Measurements from ENCODE around the gene NKX6-2.
"Not testable (repeated sequence)": the region's sequence is repeated elsewhere in the genome, so short reads cannot be mapped to it uniquely, and the experiment has no call there.

The NKX6-2 gene

GRCh38 chr10:132777441-132777840 is 8.5 kb downstream of the NKX6-2 start:
- DNase-seq = no peak

GRCh38 chr10:132776821-132777220 is 9.1 kb downstream of the NKX6-2 start:
- DNase-seq = no peak

GRCh38 chr10:132776186-132776585 is 9.8 kb downstream of the NKX6-2 start:
- DNase-seq = no peak

GRCh38 chr10:132774902-132775863 is 10.8 kb downstream of the NKX6-2 start:
- DNase-seq = no peak

GRCh38 chr10:132774181-132774901 is 11.6 kb downstream of the NKX6-2 start:
- DNase-seq = no peak

- not testable (repeated sequence) for DNase-seq
These were observed 13.1 kb downstream of the NKX6-2 start for GRCh38 chr10:132772816-132773215.

- no peak for DNase-seq
These were observed 15.6 kb downstream of the NKX6-2 start for GRCh38 chr10:132770061-132771021.

GRCh38 chr10:132768346-132769248 is 17.4 kb downstream of the NKX6-2 start:
- DNase-seq = no peak

GRCh38 chr10:132766291-132766690 is 19.7 kb downstream of the NKX6-2 start:
- no peak for DNase-seq

- no peak for DNase-seq
These were observed 20.5 kb downstream of the NKX6-2 start for GRCh38 chr10:132765435-132765834.

- no peak for DNase-seq
These were observed 21.8 kb downstream of the NKX6-2 start for GRCh38 chr10:132764108-132764507.

- no peak for DNase-seq
These were observed 22.4 kb downstream of the NKX6-2 start for GRCh38 chr10:132763545-132763944.

- DNase-seq = no peak
These were observed 23.7 kb downstream of the NKX6-2 start for GRCh38 chr10:132762267-132762666.

- no peak for DNase-seq
These were observed 24.4 kb downstream of the NKX6-2 start for GRCh38 chr10:132761395-132762060.

GRCh38 chr10:132758865-132759264 is 27.1 kb downstream of the NKX6-2 start:
- DNase-seq = no peak

GRCh38 chr10:132757171-132757570 is 28.8 kb downstream of the NKX6-2 start:
- no peak for DNase-seq

- DNase-seq = no peak
These were observed 29.4 kb downstream of the NKX6-2 start for GRCh38 chr10:132756591-132756990.

GRCh38 chr10:132755166-132755711 is 30.7 kb downstream of the NKX6-2 start:
- DNase-seq = no peak

GRCh38 chr10:132754071-132754470 is 31.9 kb downstream of the NKX6-2 start:
- DNase-seq = no peak

- no peak for DNase-seq
These were observed 32.4 kb downstream of the NKX6-2 start for GRCh38 chr10:132753596-132753995.

GRCh38 chr10:132752961-132753360 is 33.0 kb downstream of the NKX6-2 start:
- DNase-seq = no peak
